ENCODE data around the gene MAFG. TPM values are rescaled to one million over a fixed set of nuclear protein-coding genes. Genes with fewer than 3 reads are reported as not detected.

MAFG gene
- total and polyA plus RNA-seq, 8 donors = 2.3 to 30.4 (median 11.2) TPM

- WGBS, 5 donors = 80 to 87% (median 85%) methylated on average over 11 to 15 of the region's 15 CpGs
- Histone ChIP-seq H3K4me1 (no peaks in the 10 kb centered on the region), H3K4me3 (no peak overlapping the region), H3K27ac (no peak overlapping the region), H3K27me3 (peaks cover 0 to 35% (median 0%) of the 10 kb centered on the region in 3 donors), H3K9me3 (no peaks in the 10 kb centered on the region), H3K36me3 (no peaks in the 10 kb centered on the region)
- intact Hi-C loops (cut with DNase I; ENCODE audit: low total_unique reads) = no loop called here
- TF ChIP-seq EP300 (IDR thresholded peaks at IDR 0.05) (no peak), POLR2A (IDR thresholded peaks at IDR 0.05) (no peak), POLR2AphosphoS5 (IDR thresholded peaks at IDR 0.05) (no peak), CTCF (IDR thresholded peaks at IDR 0.05) (no peak)
- DNase-seq = no peak
These were observed 23.0 kb upstream of the MAFG start for GRCh38 chr17:81950501-81950900.

GRCh38 chr17:81948635-81949378 lies 21.3 kb upstream of the MAFG start:
- WGBS, 5 donors = 68 to 81% (median 80%) methylated on average over 14 to 17 of the region's 17 CpGs
- Histone ChIP-seq H3K9me3 (no peaks in the 10 kb centered on the region), H3K27ac (no peak overlapping the region), H3K27me3 (peaks cover 0 to 31% (median 0%) of the 10 kb centered on the region in 3 donors), H3K4me1 (no peaks in the 10 kb centered on the region), H3K4me3 (no peak overlapping the region), H3K36me3 (no peaks in the 10 kb centered on the region)
- TF ChIP-seq POLR2A (IDR thresholded peaks at IDR 0.05) (no peak), EP300 (IDR thresholded peaks at IDR 0.05) (no peak), CTCF (IDR thresholded peaks at IDR 0.05) (no peak), POLR2AphosphoS5 (IDR thresholded peaks at IDR 0.05) (no peak)
- intact Hi-C loops (cut with DNase I; ENCODE audit: low total_unique reads) = no loop called here
- no peak for DNase-seq

GRCh38 chr17:81947189-81947588 lies 19.7 kb upstream of the MAFG start, which contains the start of gene MYADML2:
MYADML2 (minus strand) TSS chr17:81947233; CDS start chr17:81941741, 5,492 bp downstream.
- TF ChIP-seq POLR2AphosphoS5 (IDR thresholded peaks at IDR 0.05) (no peak), CTCF (IDR thresholded peaks at IDR 0.05) (no peak), EP300 (IDR thresholded peaks at IDR 0.05) (no peak), POLR2A (IDR thresholded peaks at IDR 0.05) (no peak)
- H3K27ac ChIP-seq = no peak within 1 kb of the TSS
- no peaks in the 10 kb centered on the region for H3K9me3 ChIP-seq
- peaks cover 0 to 36% (median 2%) of the 10 kb centered on the region in 3 donors for H3K27me3 ChIP-seq
- no peaks in the 10 kb centered on the region for H3K36me3 ChIP-seq
- no peak within 1 kb of the TSS for H3K4me3 ChIP-seq
- H3K4me1 ChIP-seq = peaks cover 0 to under 1% (median 0%) of the 10 kb centered on the region in 4 donors
- DNase-seq = no peak
- intact Hi-C loops (cut with DNase I; ENCODE audit: low total_unique reads) = no loop called here
- 84 to 92% (median 89%) methylated on average over 13 of the region's 13 CpGs for WGBS, 5 donors

- DNase-seq = no peak
- intact Hi-C loops (cut with DNase I; ENCODE audit: low total_unique reads) = no loop called here
- WGBS, 5 donors = 82 to 93% (median 90%) methylated on average over 9 of the region's 9 CpGs
These were observed 17.3 kb upstream of the MAFG start for GRCh38 chr17:81944858-81945257.

More at GRCh38 chr17:81944858-81945257, 17.3 kb upstream of the MAFG start:
- Histone ChIP-seq H3K9me3 (no peaks in the 10 kb centered on the region), H3K36me3 (no peaks in the 10 kb centered on the region), H3K4me1 (peaks cover 0 to 13% (median 0%) of the 10 kb centered on the region in 4 donors), H3K27ac (no peak overlapping the region), H3K27me3 (peaks cover 0 to 57% (median 12%) of the 10 kb centered on the region in 3 donors), H3K4me3 (no peak overlapping the region)
- no peak for TF ChIP-seq POLR2AphosphoS5 (IDR thresholded peaks at IDR 0.05)
- TF ChIP-seq EP300 (IDR thresholded peaks at IDR 0.05) = no peak
- no peak for TF ChIP-seq POLR2A (IDR thresholded peaks at IDR 0.05)
- no peak for TF ChIP-seq CTCF (IDR thresholded peaks at IDR 0.05)
